Superior temporal gyrus (tissue), 1 donor: ENCODE measurements around the gene BDNF.

Source experiments
- DNase-seq: peaks from one replicate; pipeline ENCODE4 v3.0.0-alpha.2; 2016; ENCODE audit errors: extremely low spot score

The BDNF gene

GRCh38 chr11:27626269-27626937, 73.9 kb downstream of the BDNF start:
- DNase-seq: no peak

- DNase-seq: no peak
Observed at GRCh38 chr11:27625347-27625912, 74.8 kb downstream of the BDNF start.

GRCh38 chr11:27623945-27624523, 76.2 kb downstream of the BDNF start:
- DNase-seq: no peak

DNA sequence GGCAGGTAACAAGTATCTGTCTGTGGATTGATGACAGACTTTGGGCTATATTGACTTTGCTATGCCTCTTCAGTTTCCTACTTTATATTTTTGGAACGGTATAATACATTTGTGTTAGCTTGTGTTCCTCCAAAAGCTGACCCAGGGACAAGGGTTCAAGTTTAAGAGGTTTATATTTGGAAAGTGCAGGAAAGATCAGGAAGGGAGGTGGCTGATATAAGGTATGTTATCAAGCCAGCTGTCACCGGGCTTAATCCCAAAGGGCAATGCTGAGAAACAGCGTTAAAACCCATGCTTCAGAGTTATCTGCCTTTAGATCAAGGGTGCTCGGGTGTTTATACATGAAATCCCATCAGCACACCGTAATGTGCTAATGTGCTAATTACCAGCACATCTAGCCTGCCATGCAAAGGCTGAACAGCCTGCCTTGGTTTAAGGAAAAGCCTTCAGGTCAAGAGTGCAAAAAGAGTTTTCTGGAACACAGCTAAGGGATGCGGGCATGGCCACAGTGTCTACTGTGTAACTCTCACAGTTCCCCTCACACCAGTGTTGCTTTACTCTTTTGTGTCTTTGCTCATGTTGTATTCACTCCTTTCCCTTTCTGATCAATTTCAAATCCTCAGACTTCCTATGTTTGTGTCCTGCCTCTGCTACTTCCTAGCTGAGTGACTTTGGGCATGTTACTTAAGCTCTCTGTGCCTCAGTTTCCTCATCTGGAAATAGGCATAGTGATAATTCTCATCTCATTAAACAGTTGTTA, 77.5 kb downstream of the BDNF start:
- no peak for DNase-seq

DNA sequence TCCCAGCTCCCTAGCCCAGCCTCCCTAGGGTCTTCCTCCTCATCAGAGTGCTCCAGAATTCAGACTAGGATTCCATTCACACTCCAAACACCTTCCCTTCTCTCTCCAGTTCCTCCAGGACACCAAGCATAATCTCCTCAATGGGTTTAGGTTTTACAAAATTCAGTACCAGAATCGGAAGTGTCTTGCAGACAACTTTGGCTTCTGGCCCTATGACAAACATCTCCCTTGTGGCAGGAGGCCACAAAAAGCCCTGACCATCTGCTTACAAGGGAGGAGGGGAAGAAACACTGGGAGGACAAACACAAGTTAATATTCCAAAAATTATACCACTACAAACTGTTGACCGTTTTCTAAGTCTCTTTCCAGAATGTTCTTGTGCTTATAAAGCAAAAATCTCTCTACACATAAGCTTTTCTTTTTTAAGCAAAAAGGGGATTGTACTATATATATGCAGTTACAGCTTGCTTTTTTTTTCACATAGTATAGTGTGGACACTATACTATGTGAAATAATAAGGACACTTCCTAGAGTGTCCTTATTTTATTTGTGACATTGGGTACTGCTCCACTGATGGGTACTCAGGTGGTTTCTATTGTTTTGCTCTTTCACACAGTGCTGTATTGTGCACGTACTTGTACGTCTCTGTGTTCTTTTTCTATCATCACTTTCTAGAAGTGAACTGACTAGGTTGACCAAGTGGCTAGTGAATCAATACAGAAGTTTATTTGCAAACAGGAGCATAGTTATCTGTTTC, 78.7 kb downstream of the BDNF start:
- DNase-seq: no peak

DNA sequence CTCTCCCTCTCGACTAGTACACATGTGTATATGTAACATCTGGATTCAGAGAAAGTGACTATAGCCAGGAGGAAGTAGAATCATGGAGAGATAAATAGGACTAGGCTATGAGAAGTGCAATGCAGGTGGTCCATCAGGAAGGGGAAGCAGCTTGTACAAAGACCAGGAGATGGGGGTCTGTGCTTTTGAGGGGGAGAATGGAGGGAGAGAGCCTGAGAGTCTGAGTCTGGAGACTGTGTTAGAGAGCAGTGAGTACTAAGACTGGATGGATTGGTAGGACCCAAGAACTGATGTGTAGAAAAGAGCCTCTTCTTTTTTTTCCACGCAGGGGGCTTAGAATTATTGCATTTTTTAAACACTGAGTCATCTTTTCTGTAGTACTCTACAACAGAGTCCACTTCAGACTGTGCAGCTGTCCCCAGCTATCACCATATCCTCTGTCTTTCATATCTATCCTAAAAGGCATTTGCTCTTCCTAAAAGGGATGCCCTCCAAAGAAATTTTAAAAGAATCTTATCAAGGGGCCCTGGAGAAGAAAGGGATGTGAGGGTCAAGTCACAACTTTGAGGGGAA, 80.4 kb downstream of the BDNF start:
- no peak for DNase-seq

DNA sequence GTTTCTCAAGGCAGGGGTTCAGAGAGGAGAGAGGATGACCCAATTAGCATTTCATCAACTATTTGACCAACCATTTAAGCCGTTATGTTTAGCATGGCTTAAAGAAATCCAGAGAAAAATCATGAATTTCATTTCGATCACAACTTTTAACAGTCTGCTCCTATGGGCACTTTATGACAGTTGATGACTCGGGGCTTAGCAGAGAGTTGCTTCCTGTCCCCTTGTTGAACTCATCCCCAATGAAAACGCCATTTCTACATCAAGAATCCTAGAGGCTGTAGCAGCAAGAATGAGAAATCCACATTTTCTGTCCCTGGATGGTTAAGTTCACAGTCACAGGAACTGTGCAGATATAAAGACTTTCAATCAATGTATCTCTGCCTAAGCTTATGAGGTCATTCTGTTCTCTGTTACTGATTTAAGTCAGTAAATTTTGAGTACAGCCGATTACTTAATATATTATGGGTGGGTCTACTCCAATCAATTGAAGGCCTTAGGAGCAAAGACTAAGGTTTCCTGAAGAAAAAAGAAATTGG, 81.1 kb downstream of the BDNF start:
- no peak for DNase-seq

GRCh38 chr11:27618281-27618915, 81.9 kb downstream of the BDNF start:
- DNase-seq: no peak

DNA sequence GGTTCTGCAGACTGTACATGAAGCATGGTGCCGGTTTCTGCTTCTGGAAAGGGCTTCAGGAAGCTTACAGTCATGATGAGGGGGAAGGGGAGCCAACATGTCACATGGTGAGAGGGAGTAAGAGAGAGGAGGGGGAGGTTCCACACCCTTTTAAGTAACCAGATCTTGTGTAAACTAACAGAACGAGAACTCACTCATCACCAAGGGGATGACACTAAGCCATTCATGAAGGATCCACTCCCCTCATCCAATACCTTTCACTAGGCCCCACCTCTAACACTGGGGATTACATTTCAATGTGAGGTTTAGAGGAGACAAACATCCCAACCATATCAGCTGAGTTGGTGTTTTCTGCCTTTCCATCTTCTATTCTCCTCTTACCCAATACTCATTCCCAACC, 83.5 kb downstream of the BDNF start:
- no peak for DNase-seq

DNA sequence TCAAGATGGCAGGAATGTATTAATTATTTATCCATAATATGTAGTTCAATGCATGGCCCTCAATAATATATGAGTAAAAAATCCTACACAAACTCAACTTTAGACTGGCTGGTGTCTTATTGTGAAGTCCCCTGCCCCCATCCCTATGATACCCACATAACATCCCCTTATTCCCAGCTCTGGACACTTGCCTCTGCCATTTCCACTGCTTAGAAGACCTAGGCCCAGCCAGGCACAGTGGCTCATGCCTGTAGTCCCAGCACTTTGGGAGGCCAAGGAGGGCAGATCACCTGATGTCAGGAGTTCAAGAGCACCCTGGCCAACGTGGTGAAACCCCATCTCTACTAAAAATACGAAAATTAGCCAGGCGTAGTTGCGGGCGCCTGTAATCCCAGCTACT, 84.4 kb downstream of the BDNF start:
- DNase-seq: no peak

GRCh38 chr11:27614092-27614491, 86.2 kb downstream of the BDNF start:
- DNase-seq: peak; percentile 38

DNA sequence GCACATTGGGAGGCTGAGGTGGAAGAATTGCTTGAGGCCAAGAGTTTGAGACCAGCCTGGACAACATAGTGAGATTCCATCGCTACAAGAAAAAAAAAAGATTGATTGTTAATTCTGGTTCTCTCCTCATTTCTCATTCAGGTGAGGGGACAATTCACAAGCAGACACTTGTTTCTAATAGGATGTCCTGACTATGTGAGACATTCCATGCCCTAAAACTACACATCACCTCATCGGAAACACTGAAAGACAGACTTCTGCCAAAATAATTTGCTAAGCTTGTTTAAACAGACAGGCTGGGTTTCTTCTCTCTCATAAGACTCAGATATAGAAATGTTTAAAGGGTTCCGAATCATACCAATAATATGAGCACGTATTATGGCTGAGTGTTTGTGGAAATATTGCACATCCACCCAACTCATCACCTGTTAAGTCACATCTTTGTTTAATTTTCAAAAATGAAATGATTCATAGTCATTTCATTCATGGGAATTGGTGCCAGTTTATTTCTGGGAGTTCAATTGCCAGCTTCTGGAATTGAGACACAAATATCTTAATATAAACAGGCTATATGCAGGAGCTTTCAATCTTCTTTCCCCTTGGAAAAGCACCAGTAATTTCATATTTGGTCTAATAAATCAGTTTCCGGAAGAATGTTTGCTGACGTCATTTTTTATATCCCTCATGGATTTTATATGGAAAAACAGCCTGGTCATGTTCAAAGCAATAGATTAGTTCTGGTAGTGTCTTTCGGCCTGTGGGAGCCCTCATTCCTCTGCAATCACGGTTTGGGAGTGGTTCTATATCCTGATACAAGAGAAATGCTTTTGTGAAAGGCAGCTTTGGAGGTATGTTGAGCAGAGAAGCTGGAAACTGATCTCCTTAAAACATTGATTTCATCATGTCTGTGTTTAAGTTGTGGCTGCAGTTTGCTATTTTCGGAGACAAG, 87.0 kb downstream of the BDNF start:
- DNase-seq: no peak

GRCh38 chr11:27611947-27612455, 88.3 kb downstream of the BDNF start:
- no peak for DNase-seq

DNA sequence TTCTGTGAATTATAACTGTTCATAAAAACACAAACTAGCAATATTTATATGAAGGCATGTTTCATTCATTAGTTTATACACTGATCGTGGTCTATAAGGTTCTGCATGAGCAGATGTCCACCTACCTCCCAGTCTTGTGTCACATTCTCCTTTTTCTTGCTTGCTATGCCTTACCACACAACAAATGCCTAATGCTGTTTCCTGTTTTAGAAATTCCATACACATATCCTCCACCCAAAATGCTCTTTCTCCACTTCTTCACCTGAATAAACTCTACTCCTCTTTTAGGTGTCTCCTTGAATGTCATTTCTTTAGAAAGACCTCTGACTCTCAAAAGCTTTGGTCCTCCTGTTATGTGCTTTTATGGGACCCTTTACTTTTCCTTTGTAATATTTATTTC, 88.9 kb downstream of the BDNF start:
- DNase-seq: no peak

- DNase-seq: no peak
Observed at GRCh38 chr11:27610946-27611345, 89.3 kb downstream of the BDNF start.

DNA sequence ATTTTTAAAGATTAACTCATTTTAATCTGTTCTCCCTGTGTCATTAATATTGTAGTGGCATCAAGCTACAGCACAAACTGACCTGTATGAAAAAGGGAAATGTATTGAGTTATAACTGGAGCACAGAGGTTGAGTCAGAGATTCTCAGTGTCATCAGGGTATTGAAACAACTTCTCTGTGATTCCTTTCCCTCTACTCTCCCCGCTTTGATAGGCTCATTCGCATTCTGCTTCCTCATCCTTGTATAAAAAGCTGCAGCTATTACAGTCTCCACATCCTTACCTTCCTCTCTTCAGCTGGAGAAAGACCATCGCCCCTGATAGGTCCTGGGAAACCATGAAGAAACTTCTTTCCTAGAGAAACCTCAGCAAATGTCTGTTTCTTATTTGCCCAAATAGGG, 90.0 kb downstream of the BDNF start:
- no peak for DNase-seq

DNA sequence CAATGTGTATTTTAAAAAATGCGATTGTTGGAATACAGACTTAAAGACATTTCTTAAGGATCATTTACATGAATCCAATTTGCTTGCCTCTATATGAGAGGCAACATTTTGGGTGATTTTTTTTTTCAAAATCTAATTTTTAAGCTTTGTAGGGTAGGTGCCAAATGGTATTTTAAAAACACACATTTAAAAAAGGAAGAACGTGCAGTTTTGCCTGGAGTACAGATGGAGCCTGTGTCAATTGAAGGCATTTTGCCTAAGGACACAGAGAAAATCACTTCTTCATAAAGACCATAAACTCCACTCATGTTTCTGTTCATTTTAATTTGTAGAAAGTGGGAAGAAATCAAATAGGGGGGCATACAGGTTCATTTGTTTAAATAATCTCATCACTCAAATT, 91.3 kb downstream of the BDNF start:
- DNase-seq: no peak

DNA sequence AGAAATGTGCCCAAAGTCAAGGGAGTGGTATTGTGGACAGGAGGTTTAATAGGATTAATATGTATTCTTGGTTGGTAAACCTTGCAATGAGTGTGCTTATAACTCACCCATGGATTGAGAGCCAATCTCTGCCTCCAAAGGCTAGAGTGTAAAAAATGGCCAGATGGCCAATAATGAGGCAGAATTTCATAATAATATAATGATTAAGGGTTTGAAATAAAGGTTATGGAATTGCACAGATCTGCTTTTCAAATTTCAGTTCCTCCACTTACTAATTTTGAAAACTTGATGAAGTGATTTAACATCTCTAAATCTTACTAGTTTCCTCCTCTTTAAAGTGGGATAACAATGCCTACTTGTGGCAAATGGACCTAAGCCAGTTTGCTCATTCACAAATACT, 94.8 kb downstream of the BDNF start:
- DNase-seq: no peak
